Measurements from ENCODE around the gene CPTP. TPM values are rescaled to one million over a fixed set of nuclear protein-coding genes. Genes with fewer than 3 reads are reported as not detected.
A peak's percentile ranks its signal among the peaks of the same experiment; 100 is the strongest.

Gene CPTP
- total and polyA plus RNA-seq, 2 of the 13 experiments (the other 11 are each of a cell fraction or from before 2014, with no cell fraction given) = 5.5 to 9.3 TPM

DNA sequence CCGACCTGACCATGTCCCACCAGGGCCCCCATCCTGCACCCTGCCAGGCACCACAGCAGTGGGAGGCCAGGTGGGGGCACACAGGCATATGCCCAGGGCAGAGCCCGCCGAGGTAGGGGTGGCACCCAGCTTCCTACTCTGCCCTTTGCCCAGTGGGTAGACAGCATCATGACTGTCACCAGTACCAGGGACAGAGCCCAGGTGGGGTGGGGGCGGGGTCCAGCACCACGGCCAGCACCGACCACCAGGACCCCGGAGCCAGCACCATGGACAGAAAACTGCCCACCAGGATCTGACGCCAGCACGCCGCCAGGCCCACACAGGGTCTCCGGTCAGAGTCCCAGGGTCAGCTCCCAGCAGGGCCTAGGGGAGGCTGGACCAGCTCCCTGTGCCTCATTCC is 10.2 kb downstream of the CPTP start (continued):
- 0 out of 2 replicates have a peak, but pooled peaks have one; percentile 57 for TF ChIP-seq ZBTB1 (CRISPR knock-in tag; IDR thresholded peaks at IDR 0.05; ENCODE audit: borderline replicate concordance)
- TF ChIP-seq ZNF530 (CRISPR knock-in tag; IDR thresholded peaks at IDR 0.05; ENCODE audit: low read depth) = peak; percentile 88; the same call in 1 of the 2 replicates
- no peak for TF ChIP-seq PPARG (CRISPR knock-in tag; conservative IDR thresholded peaks at IDR 0.05)
- 0 out of 2 replicates have a peak, but pooled peaks have one; percentile 47 for TF ChIP-seq DNMT3B (CRISPR knock-in tag; conservative IDR thresholded peaks at IDR 0.05)
- peak; percentile 36; the same call in 1 of the 2 replicates for TF ChIP-seq ZBTB7A (CRISPR knock-in tag; IDR thresholded peaks at IDR 0.05)
- TF ChIP-seq MTA3 (CRISPR knock-in tag; IDR thresholded peaks at IDR 0.05) = no peak
- no peak for TF ChIP-seq RORA (CRISPR knock-in tag; IDR thresholded peaks at IDR 0.05)
- TF ChIP-seq SP1 (IDR thresholded peaks at IDR 0.05) = no peak
- TF ChIP-seq SP1 (CRISPR knock-in tag; IDR thresholded peaks at IDR 0.05) = no peak
- peak; percentile 85 for TF ChIP-seq HNRNPL (IDR thresholded peaks at IDR 0.05; ENCODE audit: low read depth, low read length)
- peak; percentile 47; the same call in 1 of the 2 replicates for TF ChIP-seq ZNF558 (CRISPR knock-in tag; IDR thresholded peaks at IDR 0.05; ENCODE audit: borderline replicate concordance)
- TF ChIP-seq ARNT2 (CRISPR knock-in tag; IDR thresholded peaks at IDR 0.05; ENCODE audit: low read depth) = peak; percentile 59; the same call in 1 of the 2 replicates
- TF ChIP-seq EZH2 (conservative IDR thresholded peaks at IDR 0.05; ENCODE audit: low read depth, low read length) = no peak
- TF ChIP-seq SUZ12 (IDR thresholded peaks at IDR 0.05; ENCODE audit: low read depth, low read length) = no peak
- TF ChIP-seq TOPORS (CRISPR knock-in tag; IDR thresholded peaks at IDR 0.05) = peak; percentile 55; the same call in 1 of the 2 replicates
- TF ChIP-seq NR2F6 (IDR thresholded peaks at IDR 0.05) = no peak
- no peak for TF ChIP-seq NR2F6 (CRISPR knock-in tag; IDR thresholded peaks at IDR 0.05)
- TF ChIP-seq TARDBP (CRISPR knock-in tag; IDR thresholded peaks at IDR 0.05) = no peak
- no peak for TF ChIP-seq ZZZ3 (CRISPR knock-in tag; IDR thresholded peaks at IDR 0.05; ENCODE audit: borderline replicate concordance)
- 0 out of 2 replicates have a peak, but pooled peaks have one; percentile 33 for TF ChIP-seq ISL2 (CRISPR knock-in tag; IDR thresholded peaks at IDR 0.05)
- peak; percentile 36; the same call in 1 of the 2 replicates for TF ChIP-seq MYC (CRISPR knock-in tag; IDR thresholded peaks at IDR 0.05; ENCODE audit: borderline replicate concordance)
- TF ChIP-seq ZNF678 (CRISPR knock-in tag; IDR thresholded peaks at IDR 0.05) = no peak
- TF ChIP-seq KLF9 (CRISPR knock-in tag; IDR thresholded peaks at IDR 0.05; ENCODE audit: low read depth) = no peak
- no peak for TF ChIP-seq ZKSCAN8 (CRISPR knock-in tag; IDR thresholded peaks at IDR 0.05; ENCODE audit: borderline replicate concordance)
- no peak for TF ChIP-seq NFE2L1 (CRISPR knock-in tag; IDR thresholded peaks at IDR 0.05; ENCODE audit: borderline replicate concordance)
- TF ChIP-seq GLI4 (CRISPR knock-in tag; IDR thresholded peaks at IDR 0.05; ENCODE audit: borderline replicate concordance) = no peak
- TF ChIP-seq ZEB1 (IDR thresholded peaks at IDR 0.05; ENCODE audit: insufficient replicate concordance, low read depth) = no peak
- TF ChIP-seq TEAD2 (CRISPR knock-in tag; IDR thresholded peaks at IDR 0.05) = 0 out of 2 replicates have a peak, but pooled peaks have one; percentile 44
- 0 out of 2 replicates have a peak, but pooled peaks have one; percentile 55 for TF ChIP-seq ZNF451 (CRISPR knock-in tag; IDR thresholded peaks at IDR 0.05)
- peak; percentile 77; the same call in 1 of the 2 replicates for TF ChIP-seq ZNF446 (CRISPR knock-in tag; IDR thresholded peaks at IDR 0.05)
- TF ChIP-seq SIX4 (CRISPR knock-in tag; IDR thresholded peaks at IDR 0.05) = no peak
- TF ChIP-seq, protein P1, sequence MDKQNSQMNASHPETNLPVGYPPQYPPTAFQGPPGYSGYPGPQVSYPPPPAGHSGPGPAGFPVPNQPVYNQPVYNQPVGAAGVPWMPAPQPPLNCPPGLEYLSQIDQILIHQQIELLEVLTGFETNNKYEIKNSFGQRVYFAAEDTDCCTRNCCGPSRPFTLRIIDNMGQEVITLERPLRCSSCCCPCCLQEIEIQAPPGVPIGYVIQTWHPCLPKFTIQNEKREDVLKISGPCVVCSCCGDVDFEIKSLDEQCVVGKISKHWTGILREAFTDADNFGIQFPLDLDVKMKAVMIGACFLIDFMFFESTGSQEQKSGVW (CRISPR knock-in tag; IDR thresholded peaks at IDR 0.05; ENCODE audit: borderline replicate concordance) = peak; percentile 73; the same call in 1 of the 2 replicates
- no peak for TF ChIP-seq ZNF180 (CRISPR knock-in tag; IDR thresholded peaks at IDR 0.05; ENCODE audit: borderline replicate concordance, low read depth)
- no peak for TF ChIP-seq ZNF282 (IDR thresholded peaks at IDR 0.05; ENCODE audit: partially characterized antibody)
- TF ChIP-seq, protein P2, sequence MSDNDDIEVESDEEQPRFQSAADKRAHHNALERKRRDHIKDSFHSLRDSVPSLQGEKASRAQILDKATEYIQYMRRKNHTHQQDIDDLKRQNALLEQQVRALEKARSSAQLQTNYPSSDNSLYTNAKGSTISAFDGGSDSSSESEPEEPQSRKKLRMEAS (IDR thresholded peaks at IDR 0.05) = no peak
- TF ChIP-seq ETV5 (CRISPR knock-in tag; IDR thresholded peaks at IDR 0.05; ENCODE audit: borderline replicate concordance) = no peak
- no peak; the same call in none of the 2 replicates for TF ChIP-seq RBFOX2 (IDR thresholded peaks at IDR 0.05; ENCODE audit: low read depth, low read length)
